ENCODE data around the gene CEP350.

Gene CEP350

GRCh38 chr1:180070286-180070685 lies 115.7 kb downstream of the CEP350 start:
- no peak for DNase-seq

GRCh38 chr1:180071759-180072158 lies 117.1 kb downstream of the CEP350 start:
- DNase-seq: no peak

- no peak for DNase-seq
Measured at GRCh38 chr1:180080439-180080838, 125.8 kb downstream of the CEP350 start.

- DNase-seq: no peak
Measured at GRCh38 chr1:180081474-180081873, 126.9 kb downstream of the CEP350 start.

GRCh38 chr1:180083164-180083563 lies 128.6 kb downstream of the CEP350 start:
- DNase-seq: no peak

- DNase-seq: no peak
Measured at GRCh38 chr1:180084867-180085266, 130.3 kb downstream of the CEP350 start.

- DNase-seq: no peak
Measured at GRCh38 chr1:180085331-180085730, 130.7 kb downstream of the CEP350 start.

- no peak for DNase-seq
Measured at GRCh38 chr1:180092931-180093650, 138.5 kb downstream of the CEP350 start.

- DNase-seq: no peak
Measured at GRCh38 chr1:180094705-180095295, 140.2 kb downstream of the CEP350 start.

- DNase-seq: no peak
Measured at GRCh38 chr1:180096584-180097325, 142.1 kb downstream of the CEP350 start.

- DNase-seq: no peak
Measured at GRCh38 chr1:180097326-180097605, 142.7 kb downstream of the CEP350 start.

- DNase-seq: no peak
Measured at GRCh38 chr1:180101411-180101810, 146.8 kb downstream of the CEP350 start.

GRCh38 chr1:180103819-180104218 lies 149.2 kb downstream of the CEP350 start:
- DNase-seq: no peak

- no peak for DNase-seq
Measured at GRCh38 chr1:180112091-180112490, 157.5 kb downstream of the CEP350 start.

- no peak for DNase-seq
Measured at GRCh38 chr1:180112984-180113647, 158.5 kb downstream of the CEP350 start.

GRCh38 chr1:180114396-180114945 lies 159.9 kb downstream of the CEP350 start:
- no peak for DNase-seq

GRCh38 chr1:180116964-180117763 lies 162.6 kb downstream of the CEP350 start:
- no peak for DNase-seq

GRCh38 chr1:180117764-180118116 lies 163.1 kb downstream of the CEP350 start:
- no peak for DNase-seq

GRCh38 chr1:180119837-180120236 lies 165.2 kb downstream of the CEP350 start:
- DNase-seq: no peak

GRCh38 chr1:180123463-180123936 lies 168.9 kb downstream of the CEP350 start:
- DNase-seq: no peak

GRCh38 chr1:180130651-180131050 lies 176.0 kb downstream of the CEP350 start:
- no peak for DNase-seq

GRCh38 chr1:180131510-180131909 lies 176.9 kb downstream of the CEP350 start:
- DNase-seq: no peak

- DNase-seq: no peak
Measured at GRCh38 chr1:180133193-180133592, 178.6 kb downstream of the CEP350 start.
